K562 (cell line): ENCODE data around the gene DISC1. TPM values are rescaled to one million over a fixed set of nuclear protein-coding genes. Genes with fewer than 3 reads are reported as not detected.

Experiments
- ATAC-seq: fragments of 200-7000 bp; cut with Tn5 transposase; 3 replicates; pipeline ENCODE4 v1.9.1; 2020; ENCODE audit warnings: moderate library complexity
- BruUV-seq: library from RNA; stranded (reverse); fragments of 400-500 nt; replicated peaks from 2 replicates; lab custom pipeline; 2021; lab: Mats Ljungman, UMichigan
- CTCF ChIA-PET: fragments of 300-600 bp; formaldehyde crosslinking; extraction: SDS; loops from one replicate; lab custom pipeline; 2021; ENCODE audit warnings: low intra/inter-chr PET ratio; lab: Yijun Ruan, JAX
- POLR2A ChIA-PET: fragments of 300-600, 350-650 bp; sonication (Branson Sonifier 250); formaldehyde crosslinking; extraction: SDS; loops from one replicate; lab custom pipeline; 2021; ENCODE audit warnings: antibody characterized with exemption, inconsistent platforms; lab: Yijun Ruan, JAX
- DNase-seq, 4 experiments: peaks; one replicate each; pipeline versions ENCODE4 v3.0.0 to v3.0.0-alpha.2; 2011 to 2018; ENCODE audit warnings: low spot score in 3 of 4, mixed read lengths in 3 of 4; ENCODE audit errors: extremely low read depth in 1 of 4
- FAIRE-seq: peaks from 2 replicates; lab custom pipeline; 2011; peaks lifted over from hg19 to GRCh38; lab: Jason Lieb, UNC
- H2AFZ ChIP-seq: 2 replicates; pipeline ENCODE4 v1.6.0; 2011; ENCODE audit warnings: low read depth, low read length, control low read depth, inconsistent platforms
- H3K27ac ChIP-seq: fragments of 200-600 bp; 3 replicates; pipeline ENCODE4 v1.8.0; 2011; ENCODE audit warnings: low read depth, mild to moderate bottlenecking, control low read depth, inconsistent platforms, low read length, moderate library complexity, mixed read lengths; ENCODE audit errors: extremely low read depth
- H3K27me3 ChIP-seq, 2 experiments: fragments of 300-600 bp in 1 of 2; 2 replicates in 1 of 2; 3 replicates in 1 of 2; pipeline versions ENCODE4 v1.6.0 to v1.8.0; 2011; ENCODE audit warnings: inconsistent platforms in 2 of 2, low read length in 2 of 2, mild to moderate bottlenecking in 1 of 2, mixed read lengths in 1 of 2, moderate library complexity in 1 of 2; ENCODE audit not compliant: control insufficient read depth in 2 of 2, insufficient read depth in 2 of 2
- H3K36me3 ChIP-seq: fragments of 300-600 bp; 3 replicates; pipeline ENCODE4 v1.8.0; 2011; ENCODE audit warnings: mild to moderate bottlenecking, low read length, inconsistent platforms; ENCODE audit not compliant: control insufficient read depth, insufficient read depth
- H3K4me1 ChIP-seq, 2 experiments: fragments of 200-600 bp in 1 of 2; replicated peaks in 1 of 2; 2 replicates in 1 of 2; 3 replicates in 1 of 2; pipeline versions ENCODE4 v1.5.1 to v1.8.0; 2011; ENCODE audit warnings: inconsistent platforms in 2 of 2, low read length in 2 of 2, mild to moderate bottlenecking in 1 of 2, mixed read lengths in 1 of 2, moderate library complexity in 1 of 2; ENCODE audit not compliant: control insufficient read depth in 2 of 2, insufficient read depth in 2 of 2
- H3K4me2 ChIP-seq: 2 replicates; pipeline ENCODE4 v1.6.1; 2011; ENCODE audit warnings: low read length, control low read depth, inconsistent platforms, mixed read lengths; ENCODE audit not compliant: insufficient read depth
- H3K4me3 ChIP-seq: fragments of 200-600 bp; sonication (generic), shearing (Covaris generic); 2 replicates; pipeline ENCODE4 v1.5.1; 2016; ENCODE audit warnings: control low read depth, inconsistent platforms
- H3K79me2 ChIP-seq: fragments of 200-600 bp; 3 replicates; pipeline ENCODE4 v1.8.0; 2011; ENCODE audit warnings: low read length, inconsistent platforms; ENCODE audit not compliant: control insufficient read depth, insufficient read depth
- H3K9ac ChIP-seq, 2 experiments: 2 replicates each; pipeline versions ENCODE4 v1.6.0 to v1.6.1; 2011; ENCODE audit warnings: low read depth in 2 of 2, low read length in 2 of 2, control low read depth in 1 of 2, inconsistent platforms in 1 of 2, mild to moderate bottlenecking in 1 of 2, mixed read lengths in 1 of 2; ENCODE audit not compliant: insufficient read depth in 1 of 2
- H3K9me1 ChIP-seq: one replicate; pipeline ENCODE4 v1.6.0; 2011; ENCODE audit warnings: inconsistent platforms, mild to moderate bottlenecking, low read length, moderate library complexity; ENCODE audit not compliant: control insufficient read depth, insufficient read depth
- H3K9me3 ChIP-seq: replicated peaks from 2 replicates; pipeline ENCODE4 v1.5.1; 2011; ENCODE audit warnings: low read depth, low read length, inconsistent platforms; ENCODE audit not compliant: control insufficient read depth, insufficient read depth
- H4K20me1 ChIP-seq: replicated peaks from 2 replicates; pipeline ENCODE4 v1.6.1; 2011; ENCODE audit warnings: low read length, inconsistent platforms, mixed read lengths; ENCODE audit not compliant: control insufficient read depth, insufficient read depth
- EHMT2 ChIP-seq: fragments of 450-650 bp; IDR thresholded peaks from 2 replicates; pipeline ENCODE4 v1.6.1; 2018; ENCODE audit warnings: antibody characterized with exemption
- HMG20A ChIP-seq: fragments of 450-650 bp; formaldehyde crosslinking; conservative IDR thresholded peaks from 2 replicates; pipeline ENCODE4 v1.4.0; 2020; ENCODE audit warnings: mild to moderate bottlenecking, mixed read lengths
- HNRNPUL1 ChIP-seq: fragments of 200-400 bp; formaldehyde crosslinking; IDR thresholded peaks from 2 replicates; pipeline ENCODE4 v1.6.1; 2017; ENCODE audit warnings: low read length
- NFE2 ChIP-seq: IDR thresholded peaks from 2 replicates; pipeline ENCODE4 v1.6.1; 2014; ENCODE audit warnings: antibody characterized with exemption, low read depth
- NR1H2 ChIP-seq: sonication (generic); formaldehyde crosslinking; IDR thresholded peaks from 2 replicates; pipeline ENCODE4 v1.4.0; 2020; ENCODE audit warnings: mild to moderate bottlenecking, missing genetic modification reagents
- SREBF1 ChIP-seq: fragments of 150-350 bp; IDR thresholded peaks from 2 replicates; pipeline ENCODE4 v1.6.1; 2014; ENCODE audit warnings: antibody characterized with exemption, low read depth, low read length, borderline replicate concordance
- ZBTB11 ChIP-seq, 3 experiments: fragments of 200-800 bp in 1 of 3; fragments of 250-450 bp in 1 of 3; fragments of 450-650 bp in 1 of 3; sonication (Bioruptor Pico) in 1 of 3; sonication (Bioruptor generic) in 1 of 3; formaldehyde crosslinking in 1 of 3; IDR thresholded peaks; 2 replicates each; pipeline versions ENCODE4 v1.6.1 to v1.8.0; 2016 to 2022; ENCODE audit warnings: mild to moderate bottlenecking in 2 of 3, missing genetic modification characterization in 2 of 3, missing compliant biosample characterization in 1 of 3, moderate library complexity in 1 of 3
- ZNF668 ChIP-seq: fragments of 250-450 bp; sonication (Bioruptor Pico); IDR thresholded peaks from 2 replicates; pipeline ENCODE4 v1.8.0; 2022; ENCODE audit warnings: mild to moderate bottlenecking, inconsistent platforms
- ZNF778 ChIP-seq: fragments of 450-650 bp; formaldehyde crosslinking; IDR thresholded peaks from 2 replicates; pipeline ENCODE4 v1.4.0; 2020; ENCODE audit warnings: mild to moderate bottlenecking, moderate library complexity
- WGBS: fragments of 100-300 bp; shearing (Covaris generic); methylation state at CpG from one replicate; pipeline ENCODE4 v1.1.6; 2016; ENCODE audit warnings: low coverage, mixed read lengths; ENCODE audit not compliant: insufficient coverage; ENCODE audit errors: missing lambda C conversion rate; 5-methylcytosine and 5-hydroxymethylcytosine counted together
- in situ Hi-C: fragments of 300-500 bp; cut with MboI; formaldehyde crosslinking; loops from 4 replicates; pipeline ENCODE4 v1.15.0; 2018; ENCODE audit warnings: inconsistent platforms, mixed read lengths
- intact Hi-C: fragments of 100-400 bp; cut with micrococcal nuclease; formaldehyde crosslinking; loops from 2 replicates; pipeline ENCODE4 v1.14.2; 2022
- polyA plus RNA-seq, 8 experiments: library from polyadenylated mRNA; depleted of rRNA in 4 of 8; stranded (reverse) in 5 of 8; unstranded in 3 of 8; fragments of >200 nt; fragmentation: Nextera tagmentation in 2 of 8; fragmentation: Illumina TruSeq in 1 of 8; extraction: Ambion mirVana in 2 of 8; extraction: Trizol in 1 of 8; gene quantifications; 2 replicates each; pipeline versions ENCODE4 v1.2.1 to v1.2.3, GENCODE V29; 2011 to 2014; ENCODE audit warnings: inconsistent platforms in 1 of 8, missing spikeins in 1 of 8
- total RNA-seq, 7 experiments: library from RNA; depleted of rRNA in 6 of 7; stranded (reverse); fragments of >200 nt in 6 of 7; fragmentation: Illumina TruSeq in 2 of 7; extraction: Trizol in 2 of 7; gene quantifications; 2 replicates each; pipeline versions ENCODE4 v1.2.1 to v1.2.3, GENCODE V29; 2011 to 2021; ENCODE audit warnings: low replicate concordance in 1 of 7

DISC1 gene
- total and polyA plus RNA-seq, 9 of the 15 experiments (the other 6 are each of a cell fraction or from before 2014, with no cell fraction given) = 0.01 to 0.11 (median 0.08) TPM; not detected in 1

DNA sequence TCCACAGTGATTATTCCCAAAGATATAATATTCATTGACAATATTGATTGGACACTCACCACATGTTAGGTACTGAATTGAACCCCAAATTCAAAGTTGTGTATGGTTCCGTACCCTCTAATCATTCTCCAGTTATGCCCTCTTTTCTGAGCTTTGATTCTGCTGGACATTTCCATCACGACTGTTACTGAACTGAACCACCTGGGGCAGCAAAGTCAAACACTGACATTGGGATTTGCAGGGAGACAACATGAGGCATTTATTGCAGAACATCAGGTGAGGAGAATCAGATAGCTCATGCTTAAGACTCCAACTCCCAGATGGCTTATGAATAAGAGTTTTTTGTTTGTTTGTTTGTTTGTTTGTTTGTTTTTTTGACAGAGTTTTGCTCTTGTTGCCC is 420.9 kb downstream of the DISC1 start (continued):
- no peak for TF ChIP-seq EHMT2
- TF ChIP-seq ZNF668 (CRISPR knock-in tag) = no peak
- TF ChIP-seq HMG20A (CRISPR knock-in tag) = no peak
- no peak for TF ChIP-seq ZNF778 (CRISPR knock-in tag)
- TF ChIP-seq ZBTB11 (CRISPR knock-in tag; IDR thresholded peaks at IDR 0.05) = no peak
- TF ChIP-seq, all 486 proteins: peak for 0

DNA sequence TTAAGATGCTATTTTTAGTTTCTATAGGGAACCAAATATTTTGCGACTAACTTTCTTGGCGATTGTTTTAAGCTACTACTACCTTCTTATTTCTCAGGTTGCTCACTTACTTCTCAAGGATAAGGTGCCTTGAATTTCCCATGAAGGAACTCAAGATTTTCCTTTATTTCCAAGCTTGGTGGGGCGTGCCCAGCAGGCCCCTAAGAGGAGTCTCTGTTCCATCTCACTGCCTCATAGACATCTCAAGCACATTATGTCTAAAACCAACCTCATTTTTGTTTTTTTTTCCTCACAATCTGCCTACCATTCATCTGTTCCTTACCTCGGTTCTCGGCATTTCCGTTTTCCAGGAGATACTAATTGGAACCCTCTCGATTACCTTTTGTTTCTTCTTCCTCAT is 421.9 kb downstream of the DISC1 start:
- Histone ChIP-seq H3K27ac (no peak overlapping the region), H3K36me3 (no peaks in the 10 kb centered on the region), H3K4me3 (no peak overlapping the region), H4K20me1 (no peaks in the 10 kb centered on the region), H3K27me3 (no peaks in the 10 kb centered on the region), H3K9me1 (no peaks in the 10 kb centered on the region), H3K9ac (no peak overlapping the region), H3K9me3 (no peaks in the 10 kb centered on the region; the same call in 1 of the 2 replicates), H3K4me2 (no peak overlapping the region), H3K79me2 (no peaks in the 10 kb centered on the region), H2AFZ (no peak overlapping the region), H3K4me1 (no peaks in the 10 kb centered on the region)
- no peak for TF ChIP-seq HNRNPUL1
- TF ChIP-seq NR1H2 (CRISPR knock-in tag) = no peak
- TF ChIP-seq NFE2 = no peak
- no peak for TF ChIP-seq SREBF1
- DNase-seq (no peak), FAIRE-seq (no peak), ATAC-seq (no peak)
- ChIA-PET CTCF (no interaction called here), POLR2A (no interaction called here)
- BruUV-seq = no TSS peak
- intact Hi-C loops (no loop called here), in situ Hi-C loops (no loop called here)
- 0% methylated on average over 7 of the region's 7 CpGs for WGBS
